ENCODE data around the gene RPL38.
A peak's percentile ranks its signal among the peaks of the same experiment; 100 is the strongest.

The RPL38 gene

GRCh38 chr17:74201948-74202347 is 1.5 kb upstream of the RPL38 start:
- FAIRE-seq: no peak
- no peak for DNase-seq (ENCODE audit: insufficient read length, low spot score)
- TF ChIP-seq POU2F2 (IDR thresholded peaks at IDR 0.05; ENCODE audit: low read depth, low read length) (no peak), TAF1 (IDR thresholded peaks at IDR 0.05; ENCODE audit: low read depth, low read length) (no peak), PAX5 (IDR thresholded peaks at IDR 0.05; ENCODE audit: insufficient read depth, low read length, severe bottlenecking) (no peak), POLR2A (IDR thresholded peaks at IDR 0.05; ENCODE audit: low read depth, low read length) (no peak), POLR2AphosphoS5 (IDR thresholded peaks at IDR 0.05; ENCODE audit: low read depth, low read length) (no peak), SPI1 (IDR thresholded peaks at IDR 0.05; ENCODE audit: low read depth, low read length) (no peak)

GRCh38 chr17:74202938-74203337 is 540 bp upstream of the RPL38 start:
- no peak for TF ChIP-seq POLR2A (IDR thresholded peaks at IDR 0.05; ENCODE audit: low read depth, low read length)
- no peak for TF ChIP-seq PAX5 (IDR thresholded peaks at IDR 0.05; ENCODE audit: insufficient read depth, low read length, severe bottlenecking)
- no peak for TF ChIP-seq SPI1 (IDR thresholded peaks at IDR 0.05; ENCODE audit: low read depth, low read length)
- DNase-seq (ENCODE audit: insufficient read length, low spot score): no peak
- no peak for FAIRE-seq

DNA sequence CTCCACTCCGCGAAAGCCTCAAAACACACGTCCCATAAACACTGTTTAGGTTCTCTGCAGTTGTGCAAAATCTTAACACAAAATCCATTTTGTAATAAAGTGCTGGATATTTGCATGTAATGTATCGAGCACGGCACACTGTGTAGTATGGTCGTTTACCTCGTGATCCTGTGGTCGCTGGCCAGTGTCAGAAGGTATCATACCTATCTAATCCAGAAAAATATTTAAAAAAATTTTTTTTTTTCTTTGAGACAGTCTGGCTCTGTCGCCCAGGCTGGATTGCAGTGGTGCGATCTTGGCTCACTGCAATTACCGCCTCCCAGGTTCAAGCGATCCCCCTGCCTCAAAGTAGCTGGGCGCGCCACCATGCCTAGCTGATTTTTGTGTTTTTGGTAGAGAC is 996 bp downstream of the RPL38 start:
- no peak for DNase-seq (ENCODE audit: insufficient read length, low spot score)
- FAIRE-seq: peak; percentile 40

DNA sequence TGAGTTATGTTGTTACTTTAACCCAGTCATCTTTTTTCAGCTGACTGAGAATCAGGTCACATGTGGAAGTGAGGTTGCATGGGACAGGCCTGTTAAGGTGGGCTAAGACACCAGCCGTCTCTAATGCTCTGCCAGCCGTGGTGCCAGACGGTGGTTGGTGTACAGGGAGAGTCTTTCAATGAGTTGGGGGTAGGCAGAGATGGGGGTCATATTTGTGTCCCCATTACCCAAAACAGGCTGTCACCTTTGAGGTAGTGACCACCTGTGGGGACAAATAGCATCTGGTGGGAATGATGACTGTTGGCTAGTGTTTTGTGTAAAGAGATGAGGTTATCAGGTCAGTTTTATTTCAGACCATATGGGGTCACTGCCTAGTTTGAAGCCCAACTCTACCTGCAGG is 1.8 kb downstream of the RPL38 start:
- DNase-seq (ENCODE audit: insufficient read length, low spot score): no peak
- peak; percentile 20 for FAIRE-seq

More for the DNA sequence above, 996 bp downstream of the RPL38 start:
- TF ChIP-seq SPI1 (IDR thresholded peaks at IDR 0.05; ENCODE audit: low read depth, low read length): no peak
- no peak for TF ChIP-seq POLR2AphosphoS5 (IDR thresholded peaks at IDR 0.05; ENCODE audit: low read depth, low read length)
- TF ChIP-seq PAX5 (IDR thresholded peaks at IDR 0.05; ENCODE audit: insufficient read depth, low read length, severe bottlenecking): no peak
- no peak for TF ChIP-seq POLR2A (IDR thresholded peaks at IDR 0.05; ENCODE audit: low read depth, low read length)
- TF ChIP-seq POU2F2 (IDR thresholded peaks at IDR 0.05; ENCODE audit: low read depth, low read length): no peak
- no peak for TF ChIP-seq TAF1 (IDR thresholded peaks at IDR 0.05; ENCODE audit: low read depth, low read length)

GRCh38 chr17:74206332-74206818 is 2.9 kb downstream of the RPL38 start:
- TF ChIP-seq POLR2A (IDR thresholded peaks at IDR 0.05; ENCODE audit: low read depth, low read length) (no peak), POLR2AphosphoS5 (IDR thresholded peaks at IDR 0.05; ENCODE audit: low read depth, low read length) (peak; percentile 37; the same call in 1 of the 2 replicates), PAX5 (IDR thresholded peaks at IDR 0.05; ENCODE audit: insufficient read depth, low read length, severe bottlenecking) (no peak)
- no peak for DNase-seq (ENCODE audit: insufficient read length, low spot score)
- FAIRE-seq: no peak

More for the DNA sequence above, 1.8 kb downstream of the RPL38 start:
- TF ChIP-seq SPI1 (IDR thresholded peaks at IDR 0.05; ENCODE audit: low read depth, low read length) (no peak), PAX5 (IDR thresholded peaks at IDR 0.05; ENCODE audit: insufficient read depth, low read length, severe bottlenecking) (no peak), POLR2A (IDR thresholded peaks at IDR 0.05; ENCODE audit: low read depth, low read length) (0 out of 2 replicates have a peak, but pooled peaks have one; percentile 28)

- TF ChIP-seq POLR2A (IDR thresholded peaks at IDR 0.05; ENCODE audit: low read depth, low read length) (peak; percentile 77), TAF1 (IDR thresholded peaks at IDR 0.05; ENCODE audit: low read depth, low read length) (no peak), SPI1 (IDR thresholded peaks at IDR 0.05; ENCODE audit: low read depth, low read length) (no peak), PAX5 (IDR thresholded peaks at IDR 0.05; ENCODE audit: insufficient read depth, low read length, severe bottlenecking) (no peak), POU2F2 (IDR thresholded peaks at IDR 0.05; ENCODE audit: low read depth, low read length) (peak; percentile 40), POLR2AphosphoS5 (IDR thresholded peaks at IDR 0.05; ENCODE audit: low read depth, low read length) (peak; percentile 81)
- DNase-seq (ENCODE audit: insufficient read length, low spot score) (peak; percentile 67), FAIRE-seq (peak; percentile 77)
Observed at GRCh38 chr17:74210191-74211140, 7.0 kb downstream of the RPL38 start.

DNA sequence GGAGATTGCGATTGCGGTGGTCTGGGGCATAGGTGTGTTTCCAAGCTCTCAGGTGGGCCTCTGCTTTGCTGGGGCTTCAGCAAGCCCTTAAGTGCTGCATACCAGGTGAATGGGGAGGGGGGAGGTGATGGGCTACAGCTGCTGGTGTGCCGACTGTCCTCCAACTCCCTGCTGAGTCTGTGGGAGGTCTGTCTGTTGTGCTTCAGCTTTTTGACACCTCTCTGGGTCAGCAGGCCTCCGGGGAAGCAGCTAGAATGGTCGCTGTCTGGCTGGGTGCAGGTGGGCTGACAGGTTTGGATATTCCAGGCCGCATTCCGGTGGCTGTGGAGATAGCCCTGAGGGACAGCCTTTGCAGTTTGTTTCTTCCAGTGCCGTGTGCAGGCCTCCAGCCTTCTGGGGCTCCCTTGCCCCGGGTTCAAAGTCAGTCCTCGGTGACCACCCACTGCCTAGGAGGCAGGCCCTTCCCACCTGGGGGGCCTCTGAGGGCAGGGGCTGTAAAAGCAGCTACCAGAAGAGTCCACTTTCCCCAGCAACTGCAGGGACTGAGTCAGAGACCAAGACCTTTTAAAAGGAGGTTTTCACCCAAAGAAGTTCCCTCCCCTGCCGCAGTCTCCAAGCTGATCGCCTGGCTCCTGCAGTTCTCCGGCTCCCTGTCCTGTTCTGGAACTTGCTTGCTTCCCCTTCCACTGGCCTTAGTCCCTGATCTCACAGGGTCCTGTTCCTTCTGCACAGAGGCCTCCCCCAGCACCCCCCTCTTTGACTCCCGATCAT is 7.8 kb downstream of the RPL38 start:
- TF ChIP-seq SPI1 (IDR thresholded peaks at IDR 0.05; ENCODE audit: low read depth, low read length) (no peak), POU2F2 (IDR thresholded peaks at IDR 0.05; ENCODE audit: low read depth, low read length) (no peak), TAF1 (IDR thresholded peaks at IDR 0.05; ENCODE audit: low read depth, low read length) (no peak), POLR2A (IDR thresholded peaks at IDR 0.05; ENCODE audit: low read depth, low read length) (peak; percentile 39), POLR2AphosphoS5 (IDR thresholded peaks at IDR 0.05; ENCODE audit: low read depth, low read length) (peak; percentile 49; the same call in 1 of the 2 replicates), PAX5 (IDR thresholded peaks at IDR 0.05; ENCODE audit: insufficient read depth, low read length, severe bottlenecking) (no peak)
- FAIRE-seq (no peak), DNase-seq (ENCODE audit: insufficient read length, low spot score) (no peak)

DNA sequence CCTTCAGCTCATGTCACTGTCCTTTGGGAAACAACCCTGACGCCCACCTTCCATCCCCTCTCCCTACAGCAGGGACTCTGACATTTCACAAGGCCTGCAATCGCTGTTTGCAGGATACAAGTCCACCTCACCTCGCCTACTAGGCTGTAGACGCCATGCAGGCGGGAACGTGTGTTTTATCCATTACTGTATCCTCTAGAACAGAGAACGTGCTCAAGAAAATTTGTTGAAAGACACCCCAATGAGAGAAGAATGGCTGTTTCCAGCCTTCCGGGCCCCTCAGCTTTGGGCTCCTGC is 8.4 kb downstream of the RPL38 start:
- TF ChIP-seq POLR2A (IDR thresholded peaks at IDR 0.05; ENCODE audit: low read depth, low read length) (no peak; the same call in 1 of the 2 replicates), POLR2AphosphoS5 (IDR thresholded peaks at IDR 0.05; ENCODE audit: low read depth, low read length) (no peak), POU2F2 (IDR thresholded peaks at IDR 0.05; ENCODE audit: low read depth, low read length) (no peak), PAX5 (IDR thresholded peaks at IDR 0.05; ENCODE audit: insufficient read depth, low read length, severe bottlenecking) (no peak), TAF1 (IDR thresholded peaks at IDR 0.05; ENCODE audit: low read depth, low read length) (no peak), SPI1 (IDR thresholded peaks at IDR 0.05; ENCODE audit: low read depth, low read length) (no peak)
- DNase-seq (ENCODE audit: insufficient read length, low spot score) (no peak), FAIRE-seq (no peak)

- TF ChIP-seq POU2F2 (IDR thresholded peaks at IDR 0.05; ENCODE audit: low read depth, low read length) (no peak), POLR2AphosphoS5 (IDR thresholded peaks at IDR 0.05; ENCODE audit: low read depth, low read length) (no peak), SPI1 (IDR thresholded peaks at IDR 0.05; ENCODE audit: low read depth, low read length) (no peak), TAF1 (IDR thresholded peaks at IDR 0.05; ENCODE audit: low read depth, low read length) (no peak), POLR2A (IDR thresholded peaks at IDR 0.05; ENCODE audit: low read depth, low read length) (no peak; the same call in 1 of the 2 replicates), PAX5 (IDR thresholded peaks at IDR 0.05; ENCODE audit: insufficient read depth, low read length, severe bottlenecking) (no peak)
- FAIRE-seq: no peak
- DNase-seq (ENCODE audit: insufficient read length, low spot score): no peak
Observed at GRCh38 chr17:74212209-74212912, 8.9 kb downstream of the RPL38 start.
